Measurements from ENCODE around the gene MGAT4A.
"Not testable (repeated sequence)": the region's sequence is repeated elsewhere in the genome, so short reads cannot be mapped to it uniquely, and the experiment has no call there.

The MGAT4A gene

DNA sequence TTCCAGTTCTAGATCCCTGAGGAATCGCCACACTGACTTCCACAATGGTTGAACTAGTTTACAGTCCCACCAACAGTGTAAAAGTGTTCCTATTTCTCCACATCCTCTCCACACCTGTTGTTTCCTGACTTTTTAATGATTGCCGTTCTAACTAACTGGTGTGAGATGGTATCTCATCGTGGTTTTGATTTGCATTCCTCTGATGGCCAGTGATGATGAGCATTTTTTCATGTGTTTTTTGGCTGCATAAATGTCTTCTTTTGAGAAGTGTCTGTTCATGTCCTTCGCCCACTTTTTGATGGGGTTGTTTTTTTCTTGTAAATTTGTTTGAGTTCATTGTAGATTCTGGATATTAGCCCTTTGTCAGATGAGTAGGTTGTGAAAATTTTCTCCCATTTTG lies 136.3 kb downstream of the MGAT4A start:
- not testable (repeated sequence) for DNase-seq

DNA sequence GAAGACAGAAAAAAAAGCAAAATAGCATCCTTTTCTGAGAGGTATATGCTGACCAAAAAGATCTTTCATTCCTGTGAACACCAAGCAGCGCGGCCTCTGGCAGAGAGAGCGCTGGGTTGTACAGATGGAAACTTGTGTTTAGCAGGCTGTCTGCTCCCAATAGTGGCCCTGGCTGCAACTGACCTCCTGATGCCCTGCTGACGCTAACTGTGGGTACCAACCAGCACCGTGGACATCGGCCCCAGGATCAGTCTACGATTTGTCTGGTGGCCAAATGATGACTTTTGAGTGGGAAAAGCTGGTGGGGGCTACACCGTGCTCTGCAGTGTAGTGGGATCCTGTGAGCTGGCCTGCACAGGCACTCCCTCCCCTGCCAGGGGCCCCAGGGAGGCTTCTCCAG lies 138.4 kb downstream of the MGAT4A start:
- DNase-seq, result no peak

DNA sequence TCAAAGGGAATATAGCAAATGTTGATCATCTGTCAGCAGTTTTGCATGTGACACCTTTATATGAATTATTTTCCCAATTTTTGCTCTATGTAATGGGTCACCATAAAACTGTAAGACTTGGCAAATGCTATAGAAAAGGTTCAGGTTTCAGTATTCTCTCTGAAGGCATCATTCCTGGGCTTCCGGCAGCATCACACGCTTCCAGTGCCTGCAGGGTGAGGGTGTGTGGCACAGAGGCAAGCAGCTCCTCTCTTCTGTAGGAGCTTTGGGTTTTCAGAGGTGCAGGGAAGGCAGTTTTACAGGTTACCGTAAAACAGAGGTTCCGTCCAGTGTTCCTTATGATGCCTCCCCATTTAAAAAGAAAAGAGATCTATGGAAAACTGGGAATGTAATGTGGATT lies 141.4 kb downstream of the MGAT4A start:
- DNase-seq, result no peak

DNA sequence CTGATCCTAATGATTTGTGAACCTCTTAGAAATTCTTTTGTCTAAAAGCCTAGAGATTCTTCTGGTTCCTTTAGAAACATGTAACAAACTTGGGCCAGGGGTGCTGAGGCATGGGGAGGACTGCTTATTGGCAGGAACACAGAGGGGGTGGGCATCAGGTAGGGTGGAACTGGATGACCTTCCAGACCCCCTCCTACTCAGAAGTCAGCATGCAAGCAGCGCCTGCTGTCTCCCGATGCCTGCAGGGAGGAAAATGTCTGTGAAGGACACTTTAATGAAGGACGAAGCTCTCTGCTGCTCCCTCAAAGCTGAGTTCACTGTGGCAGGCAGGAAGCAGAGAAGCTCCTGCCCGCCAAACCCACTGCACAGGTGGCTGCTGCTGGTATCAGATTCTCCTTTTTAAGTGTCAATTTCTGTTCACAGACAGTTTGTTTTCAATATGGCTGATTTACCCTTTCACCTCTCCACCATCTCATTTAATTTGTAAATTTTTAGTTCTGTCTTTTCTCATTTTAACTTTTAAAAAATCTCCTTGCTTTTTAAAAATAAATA lies 142.0 kb downstream of the MGAT4A start:
- no peak for DNase-seq

DNA sequence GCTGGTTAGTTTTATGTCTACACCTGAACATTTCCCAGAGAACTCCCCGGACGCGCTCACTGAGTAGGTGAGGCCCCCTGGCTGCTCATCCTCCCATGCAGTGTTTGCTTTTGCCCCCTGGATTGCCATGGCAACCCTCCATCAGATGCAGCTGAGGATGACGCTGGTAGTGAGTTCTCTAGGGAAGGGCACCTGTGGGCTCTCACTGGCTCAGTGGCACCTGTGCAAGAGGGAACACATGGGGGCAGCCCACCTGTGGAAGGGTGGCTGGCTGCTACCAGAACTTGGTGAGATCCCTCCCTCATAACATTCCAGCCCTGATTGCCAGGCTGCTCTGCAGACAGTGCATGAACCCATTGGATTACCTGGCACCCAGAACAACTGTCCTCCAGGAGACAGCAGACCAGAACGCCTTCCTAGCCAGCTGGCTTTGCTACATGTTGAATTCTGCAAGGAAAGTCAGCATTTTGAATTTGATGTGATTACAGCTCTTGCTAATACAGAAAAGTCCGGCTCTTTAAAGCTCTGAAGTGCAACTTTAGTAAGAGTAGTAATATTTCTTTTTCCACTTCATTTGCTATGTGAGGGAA lies 144.3 kb downstream of the MGAT4A start:
- DNase-seq, result no peak

DNA sequence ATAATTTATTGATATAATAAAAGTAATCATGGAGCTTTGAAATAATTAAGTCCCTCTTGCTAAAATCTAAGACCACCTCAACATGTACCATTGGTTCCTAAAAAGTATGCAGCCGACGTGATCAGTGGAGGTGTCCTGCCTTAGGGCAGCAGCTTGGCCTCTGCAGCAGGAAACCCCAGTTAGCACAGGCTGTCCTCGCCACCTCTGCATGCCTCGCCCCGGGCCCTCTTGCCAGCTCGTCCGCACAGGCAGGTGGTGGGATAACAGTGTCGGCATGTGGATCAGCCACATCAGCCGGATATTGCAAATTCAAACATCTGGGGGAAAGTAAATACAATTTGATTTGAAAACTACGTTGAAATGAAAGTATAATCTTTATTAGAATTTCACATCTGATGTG lies 145.5 kb downstream of the MGAT4A start:
- DNase-seq, result no peak

DNA sequence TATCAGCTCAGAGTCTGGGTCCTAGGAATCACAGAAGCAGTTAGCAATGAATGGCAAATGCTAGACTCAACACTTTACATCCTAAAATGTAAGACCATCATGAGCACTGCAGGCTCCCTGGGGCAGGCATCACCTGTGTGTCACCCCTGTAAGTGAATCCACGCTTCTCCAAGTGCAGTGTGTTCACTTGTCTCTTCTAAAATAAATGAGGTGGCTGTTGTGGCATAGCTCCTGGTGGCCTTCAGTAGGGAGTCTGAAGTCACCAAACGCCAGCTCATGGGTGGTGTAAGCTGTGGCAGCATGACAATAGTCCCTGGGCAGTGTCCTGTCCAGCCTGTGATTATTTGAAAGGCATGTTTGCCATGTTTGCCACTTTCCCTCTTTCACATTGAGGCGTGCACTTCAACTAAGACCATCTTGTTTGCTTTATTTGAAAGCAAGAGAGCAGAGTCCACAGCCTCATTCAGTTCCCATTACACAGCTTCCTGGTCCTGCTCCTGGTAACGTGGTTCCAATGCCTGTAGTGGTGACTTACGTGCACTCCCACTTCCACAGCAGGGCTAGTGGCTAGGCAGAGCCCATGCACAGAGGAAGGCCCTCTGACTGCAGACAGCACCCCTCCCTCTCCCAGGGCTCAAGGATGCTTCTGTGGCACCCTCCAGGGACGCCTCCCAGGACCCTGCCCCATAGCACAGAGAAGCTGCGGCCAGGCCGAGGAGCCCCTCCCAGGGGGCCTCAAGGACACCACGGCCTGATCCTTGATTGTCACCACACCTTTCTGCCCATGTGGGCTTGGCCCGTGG lies 146.9 kb downstream of the MGAT4A start:
- no peak for DNase-seq

DNA sequence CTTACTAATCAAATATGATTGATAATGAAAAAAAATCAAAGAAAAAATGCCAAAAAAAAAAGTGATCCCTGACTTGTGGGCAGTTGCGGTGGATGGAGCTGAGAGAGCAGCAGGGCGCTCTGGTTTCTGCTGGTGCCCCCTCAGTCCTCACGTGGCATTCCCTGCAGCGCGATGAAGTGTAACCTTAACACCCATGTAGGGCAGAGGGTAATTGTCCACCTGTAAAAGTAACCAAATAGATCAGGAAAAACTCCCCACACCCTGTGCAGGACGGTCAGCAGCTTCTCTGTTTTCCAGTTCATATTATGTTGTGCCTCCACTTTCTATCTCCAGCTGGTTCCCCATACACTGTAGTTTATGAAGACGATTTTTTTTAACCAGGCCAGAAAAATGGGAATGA lies 147.7 kb downstream of the MGAT4A start:
- DNase-seq, result no peak

DNA sequence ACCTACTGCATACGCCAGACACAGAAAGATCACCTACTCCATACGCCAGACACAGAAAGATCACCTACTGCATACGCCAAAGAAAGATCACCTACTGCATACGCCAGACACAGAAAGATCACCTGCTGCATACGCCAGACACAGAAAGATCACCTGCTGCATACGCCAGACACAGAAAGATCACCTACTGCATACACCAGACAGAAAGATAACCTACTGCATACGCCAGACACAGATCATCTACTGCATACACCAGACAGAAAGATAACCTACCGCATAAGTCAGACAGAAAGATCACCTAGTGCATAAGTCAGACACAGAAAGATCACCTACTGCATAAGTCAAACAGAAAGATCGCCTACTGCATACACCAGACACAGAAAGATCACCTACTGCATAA lies 148.4 kb downstream of the MGAT4A start:
- no peak for DNase-seq

DNA sequence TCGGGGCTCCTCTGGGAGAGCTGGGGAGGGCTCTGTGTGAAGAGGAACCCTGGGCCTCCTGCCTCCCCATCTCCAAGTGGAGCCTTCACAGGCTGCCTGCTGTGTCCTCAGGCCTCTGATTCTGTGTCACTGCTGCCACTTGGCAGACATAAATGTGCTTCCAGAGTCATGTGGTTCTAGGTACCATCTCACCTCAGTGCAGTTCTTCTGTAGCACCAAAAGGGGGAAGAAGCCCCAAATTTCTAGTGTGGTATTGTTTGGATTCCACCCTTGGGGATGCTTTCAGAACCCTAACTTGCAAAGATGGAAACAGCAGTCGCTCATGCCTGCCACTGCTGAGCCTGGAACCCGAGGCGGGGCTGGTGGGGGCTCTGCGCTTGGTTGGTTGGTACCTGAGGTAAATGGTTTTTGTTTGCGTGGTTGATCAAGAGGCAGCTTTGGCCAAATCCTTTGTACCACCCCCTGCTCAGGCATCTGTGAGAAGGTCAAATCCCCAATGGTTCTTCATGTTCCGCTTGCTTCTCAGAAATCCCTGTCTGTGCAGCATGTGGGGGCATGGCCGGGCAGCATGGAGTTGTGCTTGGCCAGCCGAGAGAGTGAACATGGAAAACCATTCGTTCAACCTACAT lies 150.2 kb downstream of the MGAT4A start:
- no peak for DNase-seq

DNA sequence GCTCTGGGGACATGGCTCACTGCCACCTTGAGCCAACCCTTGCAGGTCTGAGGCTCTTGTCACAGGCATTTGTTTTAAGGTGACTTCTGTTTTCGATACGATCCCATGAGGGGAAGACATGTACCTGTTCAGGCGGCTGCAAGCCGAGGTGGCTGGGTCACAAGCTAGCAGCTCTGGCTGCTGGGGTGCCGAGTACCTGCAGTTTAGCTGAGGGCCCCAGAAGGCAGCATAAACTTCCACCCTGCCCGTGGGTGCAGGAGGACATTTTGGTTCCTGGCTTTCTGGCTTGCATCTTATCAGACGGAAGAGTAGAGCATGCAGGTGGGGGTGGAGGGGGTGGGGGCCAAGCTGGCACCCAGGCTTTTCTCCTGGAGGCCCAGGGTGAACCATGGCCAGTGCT lies 151.0 kb downstream of the MGAT4A start:
- DNase-seq, result no peak

DNA sequence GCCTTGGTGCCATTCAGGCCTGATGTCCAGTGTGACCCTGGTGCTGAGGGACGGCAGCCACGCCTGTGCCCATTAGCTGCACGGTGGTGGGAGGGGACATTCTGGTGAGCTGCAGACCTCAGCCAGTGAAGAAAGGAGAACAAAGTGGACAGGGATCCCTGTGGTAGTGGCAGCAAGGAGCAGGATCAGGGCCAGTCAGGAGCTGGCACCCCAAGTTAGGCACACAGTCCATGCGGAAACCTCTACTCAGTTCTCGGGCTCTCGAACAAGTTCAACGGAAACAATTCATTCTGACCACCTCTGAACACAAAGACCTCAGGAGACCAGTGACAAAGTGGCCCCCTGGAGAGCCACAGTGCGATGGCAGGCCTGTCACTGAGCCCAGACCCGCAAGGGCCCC lies 152.7 kb downstream of the MGAT4A start:
- no peak for DNase-seq

DNA sequence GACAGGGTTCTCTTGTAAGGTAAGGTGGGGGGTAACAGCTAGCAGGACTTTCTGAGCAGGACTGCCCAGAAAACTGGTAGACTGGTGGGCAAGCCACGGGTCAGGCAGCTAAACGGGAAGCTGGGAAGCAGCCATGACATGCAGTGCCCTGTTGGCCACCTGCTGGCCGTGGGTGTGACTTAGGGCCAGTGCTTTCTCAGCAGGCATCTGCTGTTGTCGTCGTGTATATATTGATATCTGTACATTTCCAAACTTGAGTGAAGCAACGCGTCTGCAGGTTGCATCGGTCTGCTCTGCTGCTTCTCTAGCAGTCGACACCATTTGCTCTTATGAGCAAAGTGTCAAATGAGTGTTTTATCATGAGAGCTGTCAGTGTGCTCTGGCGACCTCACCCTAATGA lies 153.6 kb downstream of the MGAT4A start:
- DNase-seq, result no peak

DNA sequence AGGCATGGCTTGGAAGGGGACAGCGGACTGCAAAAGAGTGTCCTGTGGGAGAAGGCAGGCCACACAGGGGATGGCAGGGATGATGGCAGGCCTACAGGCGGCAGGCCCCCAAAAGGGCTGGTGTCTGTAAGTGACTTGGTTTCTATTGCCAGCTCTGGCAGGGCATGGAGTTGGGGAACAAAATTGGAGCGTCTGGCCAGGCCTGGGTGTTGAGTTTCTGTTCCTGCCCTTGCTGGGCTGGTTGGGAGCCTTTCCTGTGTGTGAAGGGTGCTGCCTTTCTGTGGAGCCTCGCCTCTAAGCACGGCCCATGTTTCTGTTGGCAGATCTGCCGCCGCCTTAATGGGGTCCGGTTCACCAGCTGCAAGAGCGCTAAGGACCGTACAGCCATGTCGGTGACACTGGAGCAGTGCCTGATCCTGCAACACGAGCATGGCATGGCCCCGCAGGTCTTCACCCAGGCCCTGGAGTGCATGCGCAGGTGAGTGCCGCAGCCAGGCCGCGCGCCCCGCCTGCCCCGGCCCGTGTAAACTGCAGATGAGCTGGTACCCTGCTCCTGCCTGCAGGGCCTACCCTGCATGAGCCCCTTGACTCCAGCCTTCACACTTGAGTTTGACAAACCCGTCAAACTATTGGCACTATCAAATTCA lies 154.1 kb downstream of the MGAT4A start:
- no peak for DNase-seq

DNA sequence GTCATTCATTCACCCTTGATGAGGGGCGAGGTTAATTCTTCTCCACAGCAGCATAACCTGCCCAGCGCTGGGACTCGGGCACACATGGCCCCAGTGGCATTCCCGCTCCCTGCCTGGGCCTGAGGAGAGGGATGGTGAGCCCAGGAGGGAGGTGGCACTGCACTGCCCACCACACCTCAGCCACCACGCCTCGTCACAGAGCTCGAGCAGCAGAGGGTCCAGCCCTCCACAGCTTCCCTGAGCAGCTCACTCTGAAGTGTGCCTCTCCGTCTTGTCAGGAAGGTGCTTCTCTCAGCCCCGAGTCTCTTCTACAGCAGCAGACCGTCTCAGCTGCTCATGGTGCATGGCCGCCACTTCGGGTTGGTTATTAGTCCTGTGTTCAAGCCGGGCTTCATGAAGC lies 157.5 kb downstream of the MGAT4A start:
- no peak for DNase-seq

DNA sequence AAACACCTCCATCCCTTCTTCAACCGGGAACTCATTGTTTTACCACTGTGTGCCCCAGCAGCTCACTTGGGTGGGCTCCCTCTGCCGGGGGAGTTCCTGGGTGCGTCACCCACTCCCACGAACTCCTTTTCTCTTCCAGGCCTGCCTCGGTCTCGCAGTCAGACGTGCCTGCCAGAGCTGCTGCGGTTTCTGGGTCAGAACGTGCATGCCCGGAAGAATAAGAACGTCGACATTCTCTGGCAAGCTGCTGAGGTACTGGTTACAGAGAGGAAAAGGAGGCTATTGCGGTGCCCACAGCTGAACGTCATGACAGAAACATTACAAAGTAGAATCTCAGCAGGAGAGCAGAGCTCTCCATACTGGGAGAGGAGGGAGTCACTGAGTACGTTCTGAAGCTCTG lies 158.3 kb downstream of the MGAT4A start:
- DNase-seq, result no peak

DNA sequence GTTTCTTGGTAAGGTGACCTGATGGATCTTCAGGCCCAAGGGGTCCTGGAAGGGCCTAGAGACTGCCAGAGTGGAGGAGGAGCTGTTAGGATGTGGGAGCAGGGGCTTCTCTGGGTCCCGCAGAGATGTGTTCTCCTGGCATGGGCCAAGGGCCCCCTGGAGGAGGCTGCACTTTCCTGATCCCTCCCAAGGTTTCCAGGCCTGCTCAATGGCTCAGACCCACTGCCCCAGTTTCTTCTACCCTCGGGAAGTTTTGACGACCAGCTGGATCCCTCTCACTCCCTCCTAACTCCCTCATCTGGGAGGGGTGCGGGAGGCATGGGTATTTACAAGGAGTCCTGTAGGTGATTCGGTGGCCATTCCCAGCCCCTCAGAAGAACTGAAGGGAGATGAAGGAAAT lies 158.7 kb downstream of the MGAT4A start:
- DNase-seq, result no peak

DNA sequence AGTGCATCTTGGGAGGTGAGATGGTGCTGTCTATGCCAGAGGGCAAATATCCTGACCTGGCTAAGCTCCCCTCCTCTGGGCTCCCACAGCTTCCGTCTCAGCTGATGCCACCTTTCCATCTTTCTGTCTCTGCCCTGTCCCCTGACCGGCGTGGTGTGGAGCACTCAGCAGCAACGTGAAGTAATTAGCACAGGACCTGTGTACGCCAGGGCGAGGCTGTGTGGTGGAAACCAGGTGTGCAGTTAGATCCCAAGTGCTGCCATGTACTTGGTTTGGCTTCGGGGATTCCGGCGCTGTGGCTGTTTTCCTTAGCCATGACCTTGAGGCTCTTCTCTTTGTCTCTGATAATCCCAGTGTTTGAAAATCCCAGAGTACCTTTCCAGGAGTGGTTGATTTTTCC lies 159.1 kb downstream of the MGAT4A start:
- no peak for DNase-seq

DNA sequence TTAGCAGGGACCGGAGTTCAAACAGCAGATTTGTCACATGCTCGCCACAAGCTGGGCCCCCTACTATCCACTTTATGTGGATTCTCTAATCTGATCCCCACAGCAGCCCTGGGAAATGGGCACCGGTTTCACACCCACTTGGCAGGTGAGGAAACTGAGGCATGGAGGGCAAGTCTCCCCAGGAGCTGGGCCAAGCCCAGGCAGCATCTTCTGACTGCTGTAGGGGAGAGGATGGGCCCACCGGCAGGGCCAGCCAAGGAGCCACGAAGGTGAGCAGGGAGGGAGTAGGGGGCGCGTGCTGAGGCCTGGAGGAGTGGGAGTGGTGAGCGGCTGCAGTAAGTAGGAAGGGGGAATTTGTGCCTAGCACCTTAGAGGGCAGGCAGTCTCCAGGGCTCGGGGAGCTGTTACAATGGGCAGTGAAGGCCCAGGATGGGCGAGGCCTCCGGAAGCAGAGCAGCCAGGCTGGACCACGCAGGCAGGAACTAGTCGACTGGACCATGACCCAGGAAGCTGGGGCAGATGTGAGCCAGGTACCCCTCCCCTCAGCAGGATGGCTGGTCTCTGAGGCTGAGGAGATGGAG lies 159.7 kb downstream of the MGAT4A start:
- DNase-seq, result no peak

DNA sequence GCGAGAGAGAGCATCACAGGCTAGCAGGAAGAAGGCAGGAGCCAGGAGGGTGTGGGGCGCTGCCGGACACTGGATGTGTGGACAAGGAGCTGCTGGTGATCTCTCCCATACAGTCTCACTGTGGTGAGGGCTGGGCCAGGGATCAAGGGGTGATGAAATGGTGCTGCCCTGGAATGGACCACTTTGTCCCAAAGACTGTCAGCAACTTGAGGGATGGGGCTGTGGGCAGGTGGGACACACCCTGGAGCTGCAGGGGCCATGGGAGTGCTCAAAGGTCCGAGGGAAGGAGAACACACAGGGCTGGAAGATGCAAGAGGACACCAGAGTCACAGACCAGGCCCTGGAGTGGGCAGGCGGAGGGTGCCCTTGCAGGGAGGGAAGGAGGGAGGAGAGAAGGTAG lies 160.6 kb downstream of the MGAT4A start:
- DNase-seq, result no peak

DNA sequence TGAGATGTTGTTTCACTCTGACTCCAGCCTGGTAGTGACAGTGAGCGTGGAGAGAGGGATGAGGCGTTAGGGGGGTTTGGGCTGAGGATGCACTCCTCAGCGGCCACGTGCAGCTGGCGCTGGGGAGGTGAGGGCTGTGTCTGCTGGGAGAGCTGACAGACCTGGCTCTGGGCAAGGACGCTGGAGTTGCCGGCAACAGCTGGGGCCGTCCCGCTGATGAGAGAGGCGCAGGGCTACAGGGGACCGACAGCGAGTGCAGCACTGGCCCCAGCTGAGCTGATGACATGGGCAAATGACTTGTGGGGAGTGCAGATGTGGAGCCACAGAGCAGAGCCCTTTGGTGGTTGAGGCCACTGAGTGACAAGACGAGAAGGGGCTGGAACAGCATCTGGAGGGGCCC lies 161.0 kb downstream of the MGAT4A start:
- DNase-seq, result no peak

DNA sequence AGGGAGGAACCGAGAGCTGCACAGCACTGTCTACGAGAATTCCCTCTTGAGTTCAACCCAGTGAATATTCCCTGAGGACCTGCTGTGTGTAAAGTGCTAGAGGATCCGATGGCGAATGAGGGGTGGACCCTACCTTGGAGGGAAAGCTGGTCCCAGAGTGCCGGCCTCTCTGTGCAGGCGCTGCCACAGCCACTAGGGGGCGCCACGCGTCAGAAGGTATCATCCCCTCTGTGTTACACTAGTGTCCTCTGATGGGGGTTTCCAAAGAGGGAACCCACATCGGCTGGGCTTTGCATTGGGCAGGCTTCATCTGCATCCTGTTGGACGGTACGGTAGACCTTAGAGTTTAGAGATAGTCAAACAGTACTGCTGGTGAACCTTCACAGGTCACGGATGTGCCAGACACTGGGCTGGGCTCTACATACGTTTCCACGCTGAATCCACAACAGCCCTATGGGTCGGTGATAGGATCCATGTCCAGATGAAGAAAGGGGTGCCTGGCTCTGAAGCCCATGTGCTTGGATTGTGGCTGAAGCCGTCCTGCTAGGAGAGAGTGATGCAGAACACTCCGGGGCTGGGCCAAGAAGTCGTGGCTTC lies 161.6 kb downstream of the MGAT4A start:
- peak; percentile 52 to 64 for DNase-seq

All from CD4-positive, alpha-beta T cell treated with Interleukin-1 beta for 1 hour (primary cell).